Fibroblast of skin of left quadriceps (primary cell): ENCODE measurements around the gene H2AZ1.
A peak's percentile ranks its signal among the peaks of the same experiment; 100 is the strongest.

ENCODE experiments used
- DNase-seq, 2 experiments: peaks; one replicate each; pipeline ENCODE4 v3.0.0-alpha.2; 2013; ENCODE audit warnings: low read depth in 2 of 2

The H2AZ1 gene

DNA sequence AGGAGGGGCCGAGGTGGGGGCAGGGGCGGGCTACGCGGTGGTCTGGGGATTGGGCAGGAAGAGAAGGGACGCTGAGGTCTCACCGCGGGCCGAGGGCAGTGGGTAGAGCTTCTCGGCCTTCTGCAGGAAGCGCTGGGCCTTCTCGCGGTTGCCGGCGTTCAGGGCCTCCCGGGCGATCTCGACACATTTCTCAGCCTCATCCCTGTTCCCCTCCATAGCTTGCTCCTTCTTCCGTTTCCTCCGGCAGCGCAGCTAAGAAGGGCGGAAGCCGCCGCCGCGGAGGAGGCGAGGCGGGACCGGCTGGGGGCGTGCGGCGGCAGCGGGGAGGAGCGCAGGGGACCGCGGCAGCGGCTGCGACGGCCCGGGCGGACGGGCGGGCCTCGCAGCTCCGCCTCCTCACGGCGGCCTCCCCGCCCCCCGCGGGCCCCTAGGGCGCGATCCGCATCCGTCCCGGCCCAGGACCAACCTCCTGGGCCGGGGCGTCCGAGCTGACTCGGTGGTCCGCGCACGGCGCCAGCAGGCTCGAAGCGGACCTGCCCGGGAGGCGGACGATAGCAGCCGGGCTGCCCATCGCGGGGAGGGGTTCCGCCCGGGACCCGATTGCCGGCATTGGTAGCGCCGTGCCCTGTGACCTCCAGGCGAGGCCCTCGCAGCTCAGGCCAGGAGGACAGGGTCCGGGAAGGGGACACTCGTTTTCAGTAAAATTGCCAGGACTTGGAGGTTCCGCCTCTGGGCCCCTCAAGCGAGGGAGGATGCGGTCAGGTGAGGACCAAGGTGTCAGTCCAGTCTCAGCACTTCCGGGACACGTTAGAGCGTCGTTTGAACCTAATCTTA, 3.5 kb downstream of the H2AZ1 start, which contains the start of gene DNAJB14:
Gene DNAJB14, minus strand, starts transcription at position 263 of the 834 bp plus-strand sequence. Its CDS starts 47 bp downstream, at position 216.
- DNase-seq, result peak; percentile 54 to 59

DNA sequence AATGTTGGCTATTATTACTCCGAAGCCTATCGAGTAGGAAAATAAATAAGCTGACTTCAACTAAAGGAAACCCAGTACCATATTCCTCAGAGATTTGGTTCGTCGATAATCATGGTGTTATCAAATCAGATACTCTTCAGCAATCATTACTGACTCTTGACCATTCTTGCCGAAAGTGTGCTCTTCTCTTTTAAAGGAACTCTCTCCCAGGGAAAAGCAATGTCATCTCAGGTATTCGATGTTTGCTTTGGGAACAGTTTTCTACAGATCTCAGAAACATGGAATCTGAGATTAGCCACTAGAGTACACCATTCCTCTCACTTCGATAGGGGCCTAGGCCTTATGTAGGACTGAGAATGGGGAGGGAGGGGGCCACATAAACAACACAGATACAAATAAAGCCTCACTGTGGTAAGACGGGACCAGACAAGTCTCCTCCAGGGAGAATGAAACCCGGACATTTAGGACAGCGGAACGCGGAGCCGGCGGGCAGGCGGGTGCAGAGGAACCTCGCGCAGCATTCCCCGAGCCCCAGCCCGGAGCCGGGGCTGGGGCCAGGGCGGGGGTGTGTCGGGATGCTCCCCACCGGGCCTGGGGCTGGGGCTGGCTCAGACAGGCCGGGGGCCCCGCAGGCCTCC, 4.2 kb downstream of the H2AZ1 start:
- no peak for DNase-seq

DNA sequence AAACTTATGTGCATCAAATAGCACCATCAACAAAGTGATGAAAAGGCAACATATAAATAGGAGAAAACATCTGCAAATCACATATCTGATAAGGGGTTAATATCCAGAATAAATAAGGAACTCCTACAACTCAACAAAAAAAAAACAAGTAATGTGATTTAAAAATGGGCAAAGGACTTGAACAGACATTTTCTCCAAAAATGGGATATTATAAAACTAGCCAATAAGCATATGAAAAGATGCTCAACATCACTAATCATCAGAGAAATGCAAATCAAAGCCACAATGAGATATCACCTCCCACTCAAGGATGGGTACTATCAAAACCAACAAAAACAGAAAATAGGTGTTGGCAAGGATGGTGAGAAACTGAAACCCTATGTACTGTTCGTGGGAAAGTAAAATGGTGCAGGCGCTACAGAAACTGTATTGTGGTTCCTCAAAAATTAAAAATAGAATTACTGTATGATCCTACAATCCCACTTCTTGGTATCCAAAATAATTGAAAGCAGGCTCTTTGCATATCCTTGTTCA, 6.1 kb downstream of the H2AZ1 start:
- no peak for DNase-seq

DNA sequence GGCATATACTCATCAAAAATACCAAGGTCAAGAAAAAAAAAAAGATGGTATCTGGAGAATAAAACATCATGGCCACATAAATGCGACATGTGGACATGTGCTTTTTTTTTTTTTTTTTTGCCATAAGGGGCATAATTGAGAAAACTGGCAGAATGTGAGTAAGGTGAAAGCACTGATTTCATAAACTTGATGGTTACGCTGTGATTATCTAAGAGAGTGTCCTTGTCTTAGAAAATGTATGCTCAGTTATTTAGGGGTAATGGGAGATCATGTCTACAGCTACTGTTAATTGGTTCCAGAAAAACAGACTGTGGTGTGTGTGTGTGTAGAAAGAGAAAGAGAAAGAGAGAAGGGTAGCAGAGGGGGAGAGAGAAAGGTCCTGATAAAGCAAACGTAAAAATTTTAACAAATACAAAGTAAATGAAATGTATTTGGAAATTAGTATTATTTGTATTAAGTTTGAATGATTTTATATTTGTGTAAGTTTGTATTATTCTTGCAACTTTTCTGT, 11.8 kb downstream of the H2AZ1 start:
- DNase-seq, result no peak

DNA sequence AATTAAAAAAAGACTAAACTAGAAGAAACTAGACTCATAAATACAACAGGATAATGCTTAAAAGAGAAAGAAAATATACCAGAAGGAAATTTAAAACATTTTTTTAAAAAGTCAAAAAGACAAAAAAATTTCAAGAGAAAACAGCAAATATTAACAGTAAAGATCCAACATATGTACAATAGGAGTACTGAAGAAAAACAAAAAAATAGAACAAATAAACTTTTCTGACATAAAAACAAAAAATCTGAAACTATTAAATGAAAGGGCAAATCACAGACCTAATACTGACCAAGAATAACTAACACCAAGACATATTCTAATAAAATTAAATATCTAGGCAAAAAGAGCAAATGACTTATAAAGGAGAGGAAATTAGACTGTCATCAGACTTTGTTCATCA, 15.2 kb downstream of the H2AZ1 start:
- no peak for DNase-seq

DNA sequence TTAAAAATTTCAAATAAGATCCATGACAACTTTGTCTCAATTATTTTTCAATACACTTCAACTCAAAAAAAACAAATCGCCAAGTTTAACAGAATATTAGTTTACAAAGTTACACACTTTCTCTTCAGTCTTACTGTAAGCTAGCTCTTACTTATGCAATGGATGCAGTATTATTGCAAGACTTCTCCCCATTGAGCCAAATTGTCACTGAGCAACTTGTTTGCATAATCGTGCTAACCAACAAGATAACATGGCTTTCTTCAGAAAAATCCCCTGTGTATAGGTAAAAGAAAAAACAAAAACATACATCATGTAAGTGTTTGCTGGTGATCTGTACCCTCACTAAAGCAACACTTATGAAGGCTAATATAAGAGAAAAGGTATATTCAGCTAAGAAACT, 22.5 kb downstream of the H2AZ1 start:
- DNase-seq, result no peak

DNA sequence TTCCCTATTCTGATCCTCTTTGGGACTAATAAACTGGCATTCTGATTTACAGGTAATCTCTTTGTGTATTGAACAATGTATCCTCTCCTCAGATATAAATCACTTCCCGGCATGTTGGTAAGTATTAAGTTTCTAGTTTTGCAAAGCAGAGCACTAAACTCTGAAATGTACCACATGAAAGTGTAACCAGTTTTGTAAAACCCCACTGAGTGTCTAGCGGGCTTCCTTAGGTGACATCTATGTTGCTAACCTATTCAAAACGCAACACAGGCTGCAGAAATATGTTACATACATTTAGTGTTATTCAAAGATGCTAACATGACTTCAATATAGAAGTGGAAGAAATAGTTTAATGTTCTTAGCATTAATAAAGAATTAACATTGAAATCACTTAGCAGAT, 28.9 kb downstream of the H2AZ1 start:
- no peak for DNase-seq

DNA sequence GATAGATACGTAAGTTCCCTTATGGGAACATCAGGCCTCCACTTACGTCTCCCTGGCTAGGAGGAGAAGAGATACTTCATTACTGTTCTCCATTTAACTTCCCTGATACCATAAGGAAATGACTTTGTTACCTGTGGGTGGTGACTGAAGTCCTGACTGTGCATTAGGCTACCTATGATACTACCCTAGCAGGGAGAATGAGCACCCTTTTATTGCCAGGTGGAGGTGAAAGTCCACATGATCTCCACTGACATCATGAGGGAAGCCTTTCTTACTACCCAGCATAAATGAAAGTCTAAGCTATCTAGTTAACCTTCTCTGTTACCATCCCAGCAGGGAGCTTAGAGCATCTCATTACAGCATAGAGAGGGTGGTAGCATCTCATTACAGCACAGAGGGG, 31.4 kb downstream of the H2AZ1 start:
- no peak for DNase-seq

DNA sequence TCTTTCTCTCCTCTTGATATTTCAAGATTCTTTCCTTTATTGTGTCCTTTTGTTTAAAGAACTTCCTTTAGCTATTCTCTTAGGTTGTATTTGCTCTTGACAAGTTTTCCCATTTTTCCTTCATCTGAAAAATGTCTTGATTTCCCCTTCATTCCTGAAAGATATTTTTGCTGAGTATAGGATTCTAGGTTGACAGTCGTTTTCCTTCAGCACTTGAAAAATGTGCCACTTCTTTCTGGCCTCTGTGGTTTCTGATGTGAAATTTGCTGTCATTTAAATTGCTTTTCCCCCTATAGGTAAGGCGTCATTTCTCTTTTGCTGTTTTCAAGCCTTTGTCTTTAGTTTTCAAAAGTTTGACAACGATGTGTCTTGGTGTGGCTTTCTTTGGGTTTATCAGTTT, 32.5 kb downstream of the H2AZ1 start:
- DNase-seq, result no peak

DNA sequence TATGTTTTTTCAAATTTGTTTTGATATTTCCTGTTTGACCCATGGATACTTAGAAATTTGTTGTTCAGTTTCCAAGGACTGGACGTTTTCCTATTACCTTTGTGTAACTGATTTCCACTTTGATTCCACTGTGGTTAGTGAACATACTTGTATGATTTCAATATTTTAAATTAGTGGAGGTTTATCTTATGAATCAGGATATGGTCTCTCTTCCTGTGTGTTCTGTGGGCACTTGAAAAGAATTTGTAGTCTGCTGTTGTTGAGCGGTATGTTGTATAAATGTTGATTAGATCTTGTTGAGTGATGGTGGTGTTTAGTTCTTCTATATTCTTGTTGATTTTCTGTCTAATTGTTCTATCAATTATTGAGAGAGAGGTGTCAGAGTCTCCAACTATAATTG, 34.6 kb downstream of the H2AZ1 start:
- no peak for DNase-seq
